Activated CD8-positive, alpha-beta memory T cell treated with anti-CD3 and anti-CD28 coated beads, Interleukin-2, amount 50 U/mL, for 24 hours (primary cell): Measurements from ENCODE around the gene PSMG4.

Source experiments
- DNase-seq: peaks from one replicate; pipeline ENCODE4 v3.0.0-alpha.2; 2020; ENCODE audit errors: extremely low read depth

The PSMG4 gene

GRCh38 chr6:3309391-3310050 is 50.8 kb downstream of the PSMG4 start:
- DNase-seq, result no peak

GRCh38 chr6:3310051-3310448 is 51.3 kb downstream of the PSMG4 start:
- no peak for DNase-seq

GRCh38 chr6:3310703-3311102 is 52.0 kb downstream of the PSMG4 start:
- DNase-seq, result no peak

GRCh38 chr6:3311826-3312225 is 53.1 kb downstream of the PSMG4 start:
- DNase-seq, result no peak

- DNase-seq, result no peak
Measured at GRCh38 chr6:3312604-3313231, 54.0 kb downstream of the PSMG4 start.

GRCh38 chr6:3314176-3314575 is 55.4 kb downstream of the PSMG4 start:
- DNase-seq, result no peak

GRCh38 chr6:3314621-3315467 is 56.1 kb downstream of the PSMG4 start:
- DNase-seq, result no peak

- DNase-seq, result no peak
Measured at GRCh38 chr6:3315841-3316240, 57.1 kb downstream of the PSMG4 start.

- no peak for DNase-seq
Measured at GRCh38 chr6:3316331-3316730, 57.6 kb downstream of the PSMG4 start.

- DNase-seq, result no peak
Measured at GRCh38 chr6:3316818-3317217, 58.1 kb downstream of the PSMG4 start.
